ENCODE data around the gene IFI27L1.

GRCh38 chr14:94031883-94032279 is 49.2 kb upstream of the IFI27L1 start:
- TF ChIP-seq POLR2A (IDR thresholded peaks at IDR 0.05) (no peak), CTCF (IDR thresholded peaks at IDR 0.05) (no peak)
